ENCODE data around the gene SGK1. TPM values are rescaled to one million over a fixed set of nuclear protein-coding genes. Genes with fewer than 3 reads are reported as not detected.

Gene SGK1
- polyA plus RNA-seq, 1 of the 3 experiments (the other 2 are of a cell fraction): 440 TPM

DNA sequence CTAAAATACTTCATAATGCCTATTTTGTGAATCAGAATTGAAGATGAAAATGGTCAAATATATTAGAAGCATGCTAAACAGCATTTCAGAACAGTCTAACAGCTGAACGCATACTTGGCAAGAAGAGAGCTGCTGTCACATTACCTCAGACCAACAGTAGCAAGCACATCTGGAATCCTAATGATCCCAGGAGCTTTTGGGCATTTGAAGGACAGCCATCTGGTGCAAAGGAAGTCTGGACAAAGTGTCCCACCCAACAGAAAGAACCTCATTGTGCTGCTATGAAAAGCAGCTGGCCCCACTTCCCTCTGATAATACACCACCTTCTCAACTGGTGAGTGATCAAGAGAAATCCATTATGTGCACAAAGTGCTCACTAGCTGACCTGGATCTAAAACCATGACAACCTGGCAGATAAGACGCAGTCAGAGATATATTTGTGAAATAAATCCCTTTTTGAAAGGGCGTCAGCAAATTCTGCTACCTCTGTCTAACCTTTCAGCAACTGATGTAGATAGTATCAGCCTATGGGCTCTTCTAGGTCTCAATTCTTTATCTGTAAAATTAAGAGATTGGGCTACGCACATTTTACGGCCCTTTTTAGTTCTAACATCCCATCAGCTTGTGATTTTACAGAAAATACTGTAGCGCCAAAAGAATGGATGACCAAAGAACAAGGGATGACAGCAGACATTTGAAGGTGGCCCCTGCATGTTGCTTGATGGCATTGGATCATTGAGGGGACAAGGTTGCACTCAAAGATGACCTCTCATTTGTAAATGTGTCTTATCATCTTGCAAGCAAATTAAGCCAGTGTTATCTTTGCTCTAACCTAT lies 78.7 kb downstream of the SGK1 start:
- H3F3A ChIP-seq (replicated peaks; ENCODE audit: insufficient read depth): no peaks in the 10 kb centered on the region
- H3K79me2 ChIP-seq (ENCODE audit: insufficient read depth): no peaks in the 10 kb centered on the region
- H3K27me3 ChIP-seq (ENCODE audit: insufficient read depth): no peaks in the 10 kb centered on the region
- ChIA-PET POLR2A (no interaction called here), CTCF (interaction anchor here (1.1 to 2.1 kb wide), 3 partner anchors 22 to 583 kb away, joined by 3 to 8 read pairs (median 4); no protein-coding TSS in a partner anchor)
- H3K36me3 ChIP-seq (replicated peaks in 1 of 2; ENCODE audit: control insufficient read depth in 1 of 2, insufficient read depth in 2 of 2, low read length in 1 of 2): no peaks in the 10 kb centered on the region
- no peak overlapping the region for H3K4me3 ChIP-seq (ENCODE audit: low read depth in 2 of 2, low read length in 1 of 2)
- no peak overlapping the region for H3K9ac ChIP-seq
- peak; percentile 74 for DNase-seq
- peak overlapping the region in 1 of 2 experiments; percentile 72; a peak in 1 of 4 replicates for H3K27ac ChIP-seq (ENCODE audit: low read depth in 2 of 2, low read length in 1 of 2)
- 75% methylated on average over 6 of the region's 6 CpGs for WGBS (ENCODE audit: low lambda C conversion rate)
- TF ChIP-seq JUND (IDR thresholded peaks at IDR 0.05): no peak
- TF ChIP-seq NRF1 (IDR thresholded peaks at IDR 0.05; ENCODE audit: low read depth, low read length): no peak
- TF ChIP-seq, protein P1, sequence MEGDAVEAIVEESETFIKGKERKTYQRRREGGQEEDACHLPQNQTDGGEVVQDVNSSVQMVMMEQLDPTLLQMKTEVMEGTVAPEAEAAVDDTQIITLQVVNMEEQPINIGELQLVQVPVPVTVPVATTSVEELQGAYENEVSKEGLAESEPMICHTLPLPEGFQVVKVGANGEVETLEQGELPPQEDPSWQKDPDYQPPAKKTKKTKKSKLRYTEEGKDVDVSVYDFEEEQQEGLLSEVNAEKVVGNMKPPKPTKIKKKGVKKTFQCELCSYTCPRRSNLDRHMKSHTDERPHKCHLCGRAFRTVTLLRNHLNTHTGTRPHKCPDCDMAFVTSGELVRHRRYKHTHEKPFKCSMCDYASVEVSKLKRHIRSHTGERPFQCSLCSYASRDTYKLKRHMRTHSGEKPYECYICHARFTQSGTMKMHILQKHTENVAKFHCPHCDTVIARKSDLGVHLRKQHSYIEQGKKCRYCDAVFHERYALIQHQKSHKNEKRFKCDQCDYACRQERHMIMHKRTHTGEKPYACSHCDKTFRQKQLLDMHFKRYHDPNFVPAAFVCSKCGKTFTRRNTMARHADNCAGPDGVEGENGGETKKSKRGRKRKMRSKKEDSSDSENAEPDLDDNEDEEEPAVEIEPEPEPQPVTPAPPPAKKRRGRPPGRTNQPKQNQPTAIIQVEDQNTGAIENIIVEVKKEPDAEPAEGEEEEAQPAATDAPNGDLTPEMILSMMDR (IDR thresholded peaks at IDR 0.05): no peak
- peak; percentile 87 for TF ChIP-seq RCOR1 (IDR thresholded peaks at IDR 0.05; ENCODE audit: low read length)
- no peak for TF ChIP-seq RFX5 (IDR thresholded peaks at IDR 0.05; ENCODE audit: low read length)
- peak; percentile 35; the same call in 1 of the 2 replicates for TF ChIP-seq GATA2 (CRISPR knock-in tag; IDR thresholded peaks at IDR 0.05)
- TF ChIP-seq USF1 (IDR thresholded peaks at IDR 0.05; ENCODE audit: borderline replicate concordance, low read depth): no peak
- TF ChIP-seq YY1 (IDR thresholded peaks at IDR 0.05; ENCODE audit: low read depth): no peak
- no peak for TF ChIP-seq PBX3 (IDR thresholded peaks at IDR 0.05)
- TF ChIP-seq EP300 (IDR thresholded peaks at IDR 0.05; ENCODE audit: borderline replicate concordance in 1 of 2, low read depth in 1 of 2, low read length in 1 of 2): peak in 1 of 2 experiments; percentile 77; a peak in 2 of 4 replicates
- no peak for TF ChIP-seq RXRA (IDR thresholded peaks at IDR 0.05; ENCODE audit: borderline replicate concordance, low read depth)
- no peak for TF ChIP-seq NFIC (IDR thresholded peaks at IDR 0.05; ENCODE audit: borderline replicate concordance)
- TF ChIP-seq CHD2 (IDR thresholded peaks at IDR 0.05; ENCODE audit: low read length, partially characterized antibody): peak; percentile 21
- 0 out of 2 replicates have a peak, but pooled peaks have one; percentile 29 for TF ChIP-seq TCF12 (IDR thresholded peaks at IDR 0.05)
- TF ChIP-seq, protein P2, sequence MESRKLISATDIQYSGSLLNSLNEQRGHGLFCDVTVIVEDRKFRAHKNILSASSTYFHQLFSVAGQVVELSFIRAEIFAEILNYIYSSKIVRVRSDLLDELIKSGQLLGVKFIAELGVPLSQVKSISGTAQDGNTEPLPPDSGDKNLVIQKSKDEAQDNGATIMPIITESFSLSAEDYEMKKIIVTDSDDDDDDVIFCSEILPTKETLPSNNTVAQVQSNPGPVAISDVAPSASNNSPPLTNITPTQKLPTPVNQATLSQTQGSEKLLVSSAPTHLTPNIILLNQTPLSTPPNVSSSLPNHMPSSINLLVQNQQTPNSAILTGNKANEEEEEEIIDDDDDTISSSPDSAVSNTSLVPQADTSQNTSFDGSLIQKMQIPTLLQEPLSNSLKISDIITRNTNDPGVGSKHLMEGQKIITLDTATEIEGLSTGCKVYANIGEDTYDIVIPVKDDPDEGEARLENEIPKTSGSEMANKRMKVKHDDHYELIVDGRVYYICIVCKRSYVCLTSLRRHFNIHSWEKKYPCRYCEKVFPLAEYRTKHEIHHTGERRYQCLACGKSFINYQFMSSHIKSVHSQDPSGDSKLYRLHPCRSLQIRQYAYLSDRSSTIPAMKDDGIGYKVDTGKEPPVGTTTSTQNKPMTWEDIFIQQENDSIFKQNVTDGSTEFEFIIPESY (IDR thresholded peaks at IDR 0.05; ENCODE audit: borderline replicate concordance, low read depth): no peak
- no peak for TF ChIP-seq IRF3 (IDR thresholded peaks at IDR 0.05; ENCODE audit: low read depth, low read length)
- TF ChIP-seq SMC3 (IDR thresholded peaks at IDR 0.05; ENCODE audit: low read depth, low read length): no peak
- TF ChIP-seq POLR2AphosphoS5 (IDR thresholded peaks at IDR 0.05; ENCODE audit: low read depth, low read length): no peak
- peak; percentile 45; the same call in 1 of the 2 replicates for TF ChIP-seq MXI1 (IDR thresholded peaks at IDR 0.05; ENCODE audit: low read depth, low read length)
- no peak for TF ChIP-seq MEF2A (IDR thresholded peaks at IDR 0.05; ENCODE audit: borderline replicate concordance, low read depth)
- no peak for TF ChIP-seq RAD21 (IDR thresholded peaks at IDR 0.05; ENCODE audit: low read length)
- no peak for TF ChIP-seq ELF1 (IDR thresholded peaks at IDR 0.05)
- H2AFZ ChIP-seq (ENCODE audit: low read depth): no peak overlapping the region
- H3K9me3 ChIP-seq: no peaks in the 10 kb centered on the region
- H3K4me1 ChIP-seq (ENCODE audit: control insufficient read depth in 1 of 2, insufficient read depth in 2 of 2, low read depth in 1 of 2, low read length in 1 of 2): peaks cover 5 to 9% of the 10 kb centered on the region in 2 experiments; a peak in 3 of 4 replicates
- no peaks in the 10 kb centered on the region for H3K9me2 ChIP-seq
- H3K4me2 ChIP-seq: no peak overlapping the region
- no peaks in the 10 kb centered on the region for H4K20me1 ChIP-seq (ENCODE audit: insufficient read depth)

Data from SK-N-SH (cell line).